ENCODE measurements around the gene PGC.

Gene PGC

DNA sequence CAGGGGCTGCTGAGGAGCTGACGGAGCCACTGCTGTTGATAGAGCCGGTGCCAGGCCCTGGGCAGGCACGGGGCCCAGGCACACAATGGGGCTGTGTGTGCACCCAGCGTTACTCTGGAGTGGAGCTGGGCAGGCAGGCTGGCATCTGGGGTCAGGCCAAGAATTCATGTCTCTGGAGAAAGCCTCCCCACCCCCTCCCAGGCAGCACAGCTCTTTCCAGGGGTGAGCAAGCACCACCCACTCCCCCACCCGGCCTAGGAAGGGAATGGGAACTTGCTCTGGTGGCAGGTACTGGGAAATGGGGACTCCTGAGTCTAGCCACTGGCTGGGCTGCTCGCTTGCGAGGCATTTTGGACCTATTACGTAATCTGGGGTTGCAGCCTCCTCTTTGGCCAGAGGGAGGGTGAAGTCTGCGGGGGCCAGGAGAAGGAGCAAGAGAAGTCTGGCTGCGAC, 34.5 kb downstream of the PGC start:
- peak overlapping the region; percentile 19 to 71 (median 61); a peak in 15 of 22 replicates for H3K9ac ChIP-seq
- peak in 4 of 11 experiments; percentile 21 to 68 (median 58); a peak in 4 of 22 replicates for TF ChIP-seq Cebpa-rat (IDR thresholded peaks at IDR 0.05)
- peaks cover 9 to 73% (median 36%) of the 10 kb centered on the region in 11 experiments; a peak in 20 of 22 replicates for H3K36me3 ChIP-seq
- no peaks in the 10 kb centered on the region for H3K27me3 ChIP-seq
- H3K27ac ChIP-seq, result peak overlapping the region in 10 of 11 experiments; percentile 15 to 96 (median 76); a peak in 20 of 22 replicates
- peak overlapping the region; percentile 84 to 100 (median 98); a peak in 21 of 22 replicates for H3K4me2 ChIP-seq
- H3K4me3 ChIP-seq, result peak overlapping the region in 1 of 10 experiments; percentile 24; a peak in 3 of 20 replicates
- H3K9me3 ChIP-seq (replicated peaks in 1 of 11), result no peaks in the 10 kb centered on the region
- H4K20me1 ChIP-seq, result peaks cover 0 to 68% (median 30%) of the 10 kb centered on the region in 11 experiments; a peak in 14 of 22 replicates
- peaks cover 81 to 100% (median 98%) of the 10 kb centered on the region in 10 experiments for H3K4me1 ChIP-seq

DNA sequence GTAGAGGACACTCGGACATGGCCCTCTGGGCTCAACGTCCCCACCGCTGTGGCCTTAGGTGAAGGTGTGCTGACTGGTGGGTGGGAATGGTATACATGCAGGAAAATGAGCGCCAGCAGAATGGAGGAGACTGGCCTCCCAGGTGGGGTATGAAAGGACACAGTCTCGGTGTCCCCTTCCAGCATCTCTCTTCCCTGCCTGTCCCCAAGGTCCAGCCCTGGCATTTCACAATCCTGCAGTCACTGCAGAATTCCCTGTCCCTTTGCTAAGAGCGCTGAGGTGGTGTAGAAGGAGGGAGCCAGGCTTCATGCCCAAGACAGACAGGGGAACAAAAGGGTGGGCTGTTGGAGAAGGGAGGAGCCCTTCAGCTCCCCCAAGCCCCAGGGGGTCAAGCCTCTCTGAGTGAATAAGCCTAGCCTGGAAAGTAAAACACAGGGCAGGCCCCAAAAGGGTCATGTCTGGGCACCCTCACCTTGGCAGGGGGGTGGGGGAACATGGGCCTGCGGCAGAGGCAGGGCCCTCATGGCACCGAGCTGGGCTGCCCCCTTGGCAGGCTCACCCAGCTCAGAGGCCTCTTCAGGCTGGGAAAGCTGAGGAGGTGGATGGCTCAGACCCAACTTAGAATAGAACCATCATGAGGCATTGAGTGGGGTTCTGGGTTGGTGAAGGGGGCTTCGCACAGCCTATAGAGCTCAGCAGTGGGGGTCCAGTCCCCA, 35.7 kb downstream of the PGC start:
- Histone ChIP-seq H3K4me3 (no peak overlapping the region; a peak in 1 of 20 replicates), H3K36me3 (peaks cover 9 to 68% (median 36%) of the 10 kb centered on the region in 11 experiments; a peak in 20 of 22 replicates), H3K27me3 (no peaks in the 10 kb centered on the region), H4K20me1 (peaks cover 0 to 56% (median 23%) of the 10 kb centered on the region in 11 experiments; a peak in 14 of 22 replicates), H3K27ac (peak overlapping the region in 10 of 11 experiments; percentile 15 to 96 (median 76); a peak in 19 of 22 replicates), H3K9me3 (replicated peaks in 1 of 11) (no peaks in the 10 kb centered on the region), H3K9ac (peak overlapping the region in 3 of 11 experiments; percentile 2 to 71 (median 69); a peak in 3 of 22 replicates), H3K4me1 (peaks cover 81 to 100% (median 98%) of the 10 kb centered on the region in 10 experiments), H3K4me2 (peak overlapping the region in 10 of 11 experiments; percentile 19 to 100 (median 96); a peak in 15 of 22 replicates)
- TF ChIP-seq Cebpa-rat (IDR thresholded peaks at IDR 0.05), result no peak

DNA sequence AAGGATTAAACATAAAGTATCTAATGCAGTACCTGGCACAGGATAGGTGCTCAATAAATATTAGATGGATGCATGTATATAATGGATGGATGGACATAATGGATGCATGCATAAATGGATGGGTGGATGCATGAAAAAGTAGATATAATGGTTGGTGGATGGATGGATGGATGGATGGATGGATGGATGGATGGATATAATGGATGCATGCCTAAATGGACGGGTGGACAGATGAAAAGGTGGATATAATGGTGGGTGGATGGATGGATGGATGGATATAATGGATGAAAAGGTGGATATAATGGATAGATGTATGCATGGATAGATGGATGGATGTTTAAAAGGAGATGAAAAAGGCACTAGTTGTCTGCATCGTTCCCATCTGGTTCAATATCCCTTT, 37.8 kb downstream of the PGC start:
- H3K9ac ChIP-seq, result no peak overlapping the region
- peaks cover 9 to 60% (median 32%) of the 10 kb centered on the region in 11 experiments; a peak in 20 of 22 replicates for H3K36me3 ChIP-seq
- no peaks in the 10 kb centered on the region for H3K27me3 ChIP-seq
- peak overlapping the region in 3 of 11 experiments; percentile 95 to 99 (median 98); a peak in 5 of 22 replicates for H3K27ac ChIP-seq
- no peak overlapping the region for H3K4me3 ChIP-seq
- peaks cover 79 to 97% (median 94%) of the 10 kb centered on the region in 10 experiments for H3K4me1 ChIP-seq
- H3K4me2 ChIP-seq, result peak overlapping the region in 10 of 11 experiments; percentile 89 to 100 (median 97); a peak in 20 of 22 replicates
- TF ChIP-seq Cebpa-rat (IDR thresholded peaks at IDR 0.05), result no peak
- H3K9me3 ChIP-seq (replicated peaks in 1 of 11), result no peaks in the 10 kb centered on the region
- H4K20me1 ChIP-seq, result peaks cover 0 to 35% (median 12%) of the 10 kb centered on the region in 11 experiments; a peak in 12 of 22 replicates

DNA sequence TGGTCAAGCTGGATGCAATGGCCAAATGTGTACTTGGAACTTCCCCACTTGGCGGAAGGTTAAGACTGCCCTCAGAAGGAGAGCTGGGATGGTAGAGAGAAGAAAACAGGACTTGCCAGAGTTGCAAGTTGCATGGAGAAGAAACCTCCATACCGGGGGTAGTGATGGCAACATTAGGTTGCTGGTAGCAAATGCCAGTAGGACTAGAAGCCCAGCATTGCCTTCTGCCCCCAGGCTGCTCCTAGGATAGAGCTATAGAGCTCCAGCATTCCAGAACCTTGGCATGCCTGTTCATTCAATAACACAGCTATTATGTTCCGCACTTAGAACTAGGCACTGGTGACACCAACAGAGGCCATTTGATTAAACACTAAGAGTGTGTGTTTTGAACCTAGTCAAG, 38.3 kb downstream of the PGC start:
- no peak for TF ChIP-seq Cebpa-rat (IDR thresholded peaks at IDR 0.05)
- H3K27ac ChIP-seq, result peak overlapping the region in 9 of 11 experiments; percentile 89 to 99 (median 96); a peak in 19 of 22 replicates
- peaks cover 9 to 65% (median 34%) of the 10 kb centered on the region in 11 experiments; a peak in 20 of 22 replicates for H3K36me3 ChIP-seq
- H3K4me2 ChIP-seq, result peak overlapping the region; percentile 89 to 100 (median 96)
- H3K9ac ChIP-seq, result peak overlapping the region in 7 of 11 experiments; percentile 86 to 94 (median 92); a peak in 11 of 22 replicates
- peak overlapping the region in 1 of 10 experiments; percentile 55; a peak in 2 of 20 replicates for H3K4me3 ChIP-seq
- H3K4me1 ChIP-seq, result peaks cover 79 to 97% (median 94%) of the 10 kb centered on the region in 10 experiments
- H4K20me1 ChIP-seq, result peaks cover 0 to 30% (median 12%) of the 10 kb centered on the region in 11 experiments; a peak in 12 of 22 replicates
- H3K27me3 ChIP-seq, result no peaks in the 10 kb centered on the region
- H3K9me3 ChIP-seq (replicated peaks in 1 of 11), result no peaks in the 10 kb centered on the region

DNA sequence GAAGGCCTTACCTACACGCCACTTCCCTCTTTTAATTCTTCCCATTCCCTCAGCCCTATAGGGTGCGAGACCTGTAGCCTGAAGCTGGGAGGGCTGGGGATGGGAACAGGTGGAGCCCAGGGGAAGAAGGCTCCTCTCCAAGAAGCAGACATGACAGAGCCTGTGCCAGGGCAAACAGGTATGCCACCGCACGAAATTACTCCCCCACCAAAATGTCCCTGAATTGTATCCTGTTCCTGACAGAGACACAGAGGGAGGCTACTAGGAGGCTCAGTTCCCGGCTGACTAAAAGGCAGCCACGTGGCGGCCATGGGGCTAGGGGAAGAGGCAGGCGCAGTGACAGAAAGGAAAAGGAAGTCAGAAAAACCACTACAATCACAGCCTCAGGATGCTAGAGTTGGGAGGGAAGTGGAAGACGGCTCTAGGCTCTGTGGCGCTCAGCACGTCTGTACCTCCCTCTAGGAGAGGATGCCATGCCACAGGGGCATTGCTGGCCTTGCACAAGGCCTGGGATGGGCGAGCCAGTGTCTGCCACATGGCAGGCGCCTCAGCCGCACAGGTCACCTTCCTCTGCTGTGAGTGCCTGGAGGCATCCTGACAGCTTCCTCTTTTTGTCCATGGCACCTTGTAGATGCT, 39.5 kb downstream of the PGC start:
- Histone ChIP-seq H3K4me3 (peak overlapping the region; percentile 15 to 66 (median 54); a peak in 16 of 20 replicates), H3K27ac (peak overlapping the region; percentile 73 to 99 (median 95)), H3K4me2 (peak overlapping the region; percentile 89 to 100 (median 96)), H4K20me1 (peaks cover 0 to 29% (median 8%) of the 10 kb centered on the region in 11 experiments; a peak in 9 of 22 replicates), H3K9me3 (replicated peaks in 1 of 11) (no peaks in the 10 kb centered on the region), H3K9ac (peak overlapping the region; percentile 67 to 94 (median 90); a peak in 21 of 22 replicates), H3K4me1 (peaks cover 79 to 97% (median 94%) of the 10 kb centered on the region in 10 experiments), H3K27me3 (no peaks in the 10 kb centered on the region), H3K36me3 (peaks cover 16 to 69% (median 44%) of the 10 kb centered on the region in 11 experiments; a peak in 21 of 22 replicates)
- peak in 3 of 11 experiments; percentile 23 to 61 (median 46); a peak in 3 of 22 replicates for TF ChIP-seq Cebpa-rat (IDR thresholded peaks at IDR 0.05)

DNA sequence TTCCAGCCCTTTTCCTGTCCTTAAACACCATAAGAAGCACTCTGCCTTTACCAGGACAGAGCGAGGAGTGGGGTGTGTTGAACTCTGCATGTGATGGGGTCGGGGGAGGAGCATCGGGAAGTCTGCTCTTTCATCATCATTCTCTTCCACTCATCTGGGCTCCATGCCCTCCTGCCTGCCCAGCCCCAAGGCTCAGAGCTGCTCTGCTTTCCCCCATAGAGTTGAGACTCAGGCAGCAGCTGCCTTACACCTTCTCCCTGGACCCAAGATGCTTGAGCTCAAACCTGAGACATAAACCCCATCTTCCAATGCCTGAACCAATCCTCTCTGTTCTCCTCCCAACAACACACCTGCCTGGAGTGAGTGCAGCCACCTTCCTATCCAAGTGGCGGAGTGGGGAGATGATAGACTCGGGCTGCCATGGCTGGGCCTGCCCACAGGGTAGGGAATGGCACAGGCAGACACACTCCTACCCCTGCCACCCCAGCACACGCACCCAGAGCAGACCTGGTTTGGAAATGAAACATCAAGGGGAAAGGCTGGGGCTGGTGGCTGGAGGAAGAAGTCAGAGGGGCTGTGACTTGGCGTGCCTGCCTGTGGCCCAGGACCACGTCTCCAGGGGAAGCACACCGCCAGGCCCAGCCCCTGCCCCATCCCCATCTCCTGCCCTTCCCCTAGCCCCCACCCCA, 40.2 kb downstream of the PGC start:
- Histone ChIP-seq H3K27me3 (no peaks in the 10 kb centered on the region), H4K20me1 (peaks cover 0 to 29% (median 11%) of the 10 kb centered on the region in 11 experiments; a peak in 9 of 22 replicates), H3K4me1 (peaks cover 79 to 97% (median 94%) of the 10 kb centered on the region in 10 experiments), H3K36me3 (peaks cover 17 to 69% (median 42%) of the 10 kb centered on the region in 11 experiments; a peak in 21 of 22 replicates), H3K9ac (peak overlapping the region; percentile 67 to 94 (median 90); a peak in 21 of 22 replicates), H3K4me2 (peak overlapping the region; percentile 89 to 100 (median 96)), H3K9me3 (replicated peaks in 1 of 11) (no peaks in the 10 kb centered on the region), H3K27ac (peak overlapping the region; percentile 73 to 99 (median 95)), H3K4me3 (peak overlapping the region; percentile 15 to 66 (median 54); a peak in 17 of 20 replicates)
- peak in 3 of 11 experiments; percentile 24 to 40 (median 36); a peak in 2 of 22 replicates for TF ChIP-seq Cebpa-rat (IDR thresholded peaks at IDR 0.05)

DNA sequence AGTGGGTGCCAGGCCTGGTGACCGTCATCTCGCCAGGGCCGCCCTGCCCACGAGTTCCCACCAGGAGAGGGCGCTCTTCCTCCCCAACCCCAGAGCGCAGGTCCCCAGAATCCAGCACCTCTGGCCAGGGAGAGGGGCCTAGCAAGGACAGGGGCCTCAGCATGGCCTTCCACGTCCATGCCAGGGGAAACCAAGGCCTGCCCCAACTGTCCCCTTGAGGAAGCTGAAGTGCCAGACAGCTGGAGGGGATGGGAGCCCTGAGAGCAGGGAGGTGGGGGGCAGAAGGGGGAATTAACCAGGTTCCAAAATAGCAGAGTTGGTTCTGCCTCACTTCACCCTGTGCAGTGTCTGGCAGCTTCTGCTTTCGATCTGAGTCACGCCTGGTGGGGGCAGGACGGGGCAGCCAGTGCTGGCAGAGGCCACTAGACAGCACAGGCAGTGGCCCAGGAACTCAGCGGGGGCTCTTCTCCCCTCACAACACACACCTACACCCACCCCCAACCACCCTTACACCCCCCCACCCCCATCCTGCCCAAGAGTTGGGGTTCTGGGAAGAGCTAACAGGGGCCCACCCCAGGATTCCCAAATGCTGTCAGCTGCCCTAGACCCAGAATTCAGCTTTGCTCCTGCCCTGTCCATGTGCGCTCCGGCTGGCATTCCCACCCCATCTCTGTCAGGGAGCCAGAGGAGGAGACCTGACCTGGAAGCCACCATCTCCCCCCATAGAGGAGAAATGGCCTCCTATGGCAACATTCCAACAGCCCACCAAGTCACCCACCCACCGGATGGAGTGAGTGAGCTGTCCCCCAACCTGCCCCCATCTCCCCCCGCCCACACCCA, 41.0 kb downstream of the PGC start:
- no peak for TF ChIP-seq Cebpa-rat (IDR thresholded peaks at IDR 0.05)
- Histone ChIP-seq H3K27ac (peak overlapping the region; percentile 79 to 99 (median 95)), H3K9ac (peak overlapping the region; percentile 80 to 94 (median 90)), H3K9me3 (replicated peaks in 1 of 11) (no peaks in the 10 kb centered on the region), H3K4me3 (peak overlapping the region; percentile 45 to 73 (median 67)), H3K36me3 (peaks cover 9 to 64% (median 34%) of the 10 kb centered on the region in 11 experiments; a peak in 21 of 22 replicates), H4K20me1 (peaks cover 0 to 33% (median 11%) of the 10 kb centered on the region in 11 experiments; a peak in 9 of 22 replicates), H3K4me2 (peak overlapping the region; percentile 89 to 100 (median 98)), H3K4me1 (peaks cover 80 to 97% (median 94%) of the 10 kb centered on the region in 10 experiments), H3K27me3 (no peaks in the 10 kb centered on the region)
